HCT116 (cell line): ENCODE data around the gene DCDC2C. TPM values are rescaled to one million over a fixed set of nuclear protein-coding genes. Genes with fewer than 3 reads are reported as not detected.

ENCODE experiments used
- ATAC-seq: fragments of 200-7000 bp; cut with Tn5 transposase; 2 replicates; pipeline ENCODE4 v1.9.1; 2020; ENCODE audit warnings: mild to moderate bottlenecking, moderate library complexity
- BruUV-seq: library from RNA; stranded (reverse); fragments of 400-500 nt; replicated peaks from 2 replicates; lab custom pipeline; 2021; lab: Mats Ljungman, UMichigan
- CTCF ChIA-PET: fragments of 300-600 bp; sonication (Branson Sonifier 250); formaldehyde crosslinking; loops from one replicate; lab custom pipeline; 2021; ENCODE audit warnings: antibody characterized with exemption; lab: Charles Lee
- POLR2A ChIA-PET: fragments of 300-600, 350-600 bp; sonication (Branson Sonifier 250); formaldehyde crosslinking; loops from one replicate; lab custom pipeline; 2021; ENCODE audit warnings: antibody characterized with exemption; lab: Charles Lee
- RAD21 ChIA-PET, 2 experiments: fragments of 300-600 bp; sonication (Branson Sonifier 250); formaldehyde crosslinking; loops; one replicate each; lab custom pipeline; 2023; ENCODE audit warnings: low total read pairs in 2 of 2; ENCODE audit not compliant: uncharacterized antibody in 2 of 2, unreplicated experiment in 2 of 2, low non-redundant PET in 1 of 2; lab: Charles Lee
- DNase-seq: peaks from one replicate; pipeline ENCODE4 v3.0.0-alpha.2; 2010; ENCODE audit warnings: low read depth, low spot score
- H2AFZ ChIP-seq: fragments of 200-600 bp; shearing (Covaris generic), sonication (generic); 2 replicates; pipeline ENCODE4 v1.6.1; 2017; ENCODE audit warnings: low read depth, mixed run types, mixed read lengths, antibody characterized with exemption, low read length; ENCODE audit not compliant: poor library complexity, severe bottlenecking
- H3K27ac ChIP-seq: 2 replicates; pipeline ENCODE4 v1.5.1; 2012; ENCODE audit warnings: low read depth, low read length
- H3K27me3 ChIP-seq: fragments of 200-600 bp; sonication (generic); 2 replicates; pipeline ENCODE4 v1.6.1; 2016; ENCODE audit warnings: mixed run types, low read length, mixed read lengths; ENCODE audit not compliant: insufficient read depth
- H3K36me3 ChIP-seq, 2 experiments: fragments of 200-500 bp in 1 of 2; fragments of 200-600 bp in 1 of 2; sonication (Bioruptor generic) in 1 of 2; sonication (generic) in 1 of 2; 2 replicates each; pipeline versions ENCODE4 v1.5.1 to v1.6.1; 2014 to 2016; ENCODE audit warnings: low read length in 2 of 2, inconsistent platforms in 1 of 2, mixed read lengths in 1 of 2, mixed run types in 1 of 2; ENCODE audit not compliant: insufficient read depth in 2 of 2, control insufficient read depth in 1 of 2
- H3K4me1 ChIP-seq, 2 experiments: fragments of 200-600 bp in 1 of 2; sonication (generic) in 1 of 2; 2 replicates each; pipeline versions ENCODE4 v1.5.1 to v1.6.1; 2012 to 2017; ENCODE audit warnings: low read length in 2 of 2, inconsistent platforms in 1 of 2, mild to moderate bottlenecking in 1 of 2, mixed read lengths in 1 of 2, mixed run types in 1 of 2, moderate library complexity in 1 of 2; ENCODE audit not compliant: insufficient read depth in 2 of 2, control insufficient read depth in 1 of 2
- H3K4me2 ChIP-seq: fragments of 200-600 bp; sonication (generic); 2 replicates; pipeline ENCODE4 v1.6.1; 2017; ENCODE audit warnings: mixed run types, low read length, mixed read lengths
- H3K4me3 ChIP-seq, 2 experiments: fragments of 200-600 bp in 1 of 2; sonication (generic) in 1 of 2; replicated peaks in 1 of 2; 2 replicates each; pipeline ENCODE4 v1.5.1; 2011 to 2016; ENCODE audit warnings: low read length in 2 of 2, control low read depth in 1 of 2, low read depth in 1 of 2, mild to moderate bottlenecking in 1 of 2, mixed read lengths in 1 of 2, mixed run types in 1 of 2
- H3K79me2 ChIP-seq: fragments of 200-600 bp; sonication (generic); 2 replicates; pipeline ENCODE4 v1.6.1; 2017; ENCODE audit warnings: mild to moderate bottlenecking, mixed run types, low read length, moderate library complexity, mixed read lengths; ENCODE audit not compliant: insufficient read depth
- H3K9ac ChIP-seq: fragments of 200-600 bp; sonication (generic); 2 replicates; pipeline ENCODE4 v1.6.1; 2016; ENCODE audit warnings: low read length, mixed read lengths
- H3K9me2 ChIP-seq: fragments of 200-600 bp; sonication (generic), shearing (Covaris generic); 2 replicates; pipeline ENCODE4 v1.6.1; 2017; ENCODE audit warnings: mixed run types, mild to moderate bottlenecking, moderate library complexity; ENCODE audit not compliant: insufficient read depth
- H3K9me3 ChIP-seq, 2 experiments: fragments of 200-500 bp in 1 of 2; fragments of 200-600 bp in 1 of 2; sonication (Bioruptor generic) in 1 of 2; sonication (generic) in 1 of 2; 2 replicates each; pipeline ENCODE4 v1.6.1; 2014 to 2017; ENCODE audit warnings: low read length in 2 of 2, mixed read lengths in 2 of 2, inconsistent platforms in 1 of 2, low read depth in 1 of 2, mild to moderate bottlenecking in 1 of 2, mixed run types in 1 of 2, moderate library complexity in 1 of 2; ENCODE audit not compliant: control insufficient read depth in 1 of 2, insufficient read depth in 1 of 2
- H4K20me1 ChIP-seq: fragments of 200-600 bp; sonication (generic), shearing (Covaris generic); 2 replicates; pipeline ENCODE4 v1.6.1; 2017; ENCODE audit warnings: mixed run types, mild to moderate bottlenecking, moderate library complexity; ENCODE audit not compliant: insufficient read depth
- ATF3 ChIP-seq: IDR thresholded peaks from 2 replicates; pipeline ENCODE4 v1.6.1; 2012
- CTCF ChIP-seq, 3 experiments: fragments of 200-600 bp in 1 of 3; sonication (generic) in 1 of 3; IDR thresholded peaks in 2 of 3; conservative IDR thresholded peaks in 1 of 3; 2 replicates each; pipeline ENCODE4 v1.5.1; 2012 to 2017; ENCODE audit warnings: low read depth in 2 of 3, low read length in 2 of 3, antibody characterized with exemption in 1 of 3, borderline replicate concordance in 1 of 3, control low read depth in 1 of 3, mild to moderate bottlenecking in 1 of 3, mixed read lengths in 1 of 3, mixed run types in 1 of 3, moderate library complexity in 1 of 3; ENCODE audit not compliant: insufficient read depth in 1 of 3
- EZH2phosphoT487 ChIP-seq: fragments of 200-600 bp; IDR thresholded peaks from 2 replicates; pipeline ENCODE4 v1.6.1; 2018; ENCODE audit warnings: antibody characterized with exemption, borderline replicate concordance
- FOSL1 ChIP-seq: IDR thresholded peaks from 2 replicates; pipeline ENCODE4 v1.6.1; 2012; ENCODE audit warnings: low read depth
- JUND ChIP-seq: IDR thresholded peaks from 2 replicates; pipeline ENCODE4 v1.6.1; 2012
- MAX ChIP-seq: IDR thresholded peaks from 2 replicates; pipeline ENCODE4 v1.6.1; 2012
- RAD21 ChIP-seq: IDR thresholded peaks from 2 replicates; pipeline ENCODE4 v1.6.1; 2012; ENCODE audit warnings: low read depth, mild to moderate bottlenecking
- SIN3A ChIP-seq: IDR thresholded peaks from 2 replicates; pipeline ENCODE4 v1.6.1; 2012; ENCODE audit warnings: low read depth
- SRF ChIP-seq: IDR thresholded peaks from 2 replicates; pipeline ENCODE4 v1.6.1; 2012; ENCODE audit warnings: low read depth
- YY1 ChIP-seq: IDR thresholded peaks from 2 replicates; pipeline ENCODE4 v1.6.1; 2011; ENCODE audit warnings: low read length, low read depth, moderate library complexity, mild to moderate bottlenecking; ENCODE audit not compliant: insufficient replicate concordance; ENCODE audit errors: extremely low read depth
- intact Hi-C: fragments of 100-400 bp; cut with micrococcal nuclease; formaldehyde crosslinking; loops from 2 replicates; pipeline ENCODE4 v1.10.0; 2022
- total RNA-seq: library from RNA; stranded (reverse); gene quantifications from one replicate; pipeline ENCODE4 v1.2.1, GENCODE V29; 2021; ENCODE audit not compliant: unreplicated experiment

DCDC2C gene
- total RNA-seq, 1 experiment from 2014 or later: not detected

- intact Hi-C loops: no loop called here
- H3K9me3 ChIP-seq: no peaks in the 10 kb centered on the region
- no peak overlapping the region for H3K4me2 ChIP-seq
- no peaks in the 10 kb centered on the region for H3K36me3 ChIP-seq
- RAD21 ChIA-PET: no interaction called here
- CTCF ChIA-PET: interaction anchor here (0.5 kb wide), 1 partner anchor 13 kb away, joined by 3 read pairs; no protein-coding TSS in a partner anchor
- no peak for ATAC-seq
- no peak for TF ChIP-seq FOSL1
- no peak for TF ChIP-seq YY1
- no peak for TF ChIP-seq ATF3
- no peak for TF ChIP-seq SIN3A
- TF ChIP-seq EZH2phosphoT487: no peak
- TF ChIP-seq MAX: no peak
- TF ChIP-seq, all 23 proteins: peak for 0
- no peak for DNase-seq
- no peak overlapping the region for H3K27ac ChIP-seq
- no peak overlapping the region for H3K9ac ChIP-seq
- no peaks in the 10 kb centered on the region for H3K79me2 ChIP-seq
- no peak overlapping the region for H2AFZ ChIP-seq
- no peaks in the 10 kb centered on the region for H3K4me1 ChIP-seq
- POLR2A ChIA-PET: no interaction called here
- no peaks in the 10 kb centered on the region for H3K9me2 ChIP-seq
- BruUV-seq: no TSS peak
- peaks cover 12% of the 10 kb centered on the region for H3K27me3 ChIP-seq
- H3K4me3 ChIP-seq: no peak overlapping the region
- H4K20me1 ChIP-seq: no peaks in the 10 kb centered on the region
These were observed 38.0 kb downstream of the DCDC2C start for GRCh38 chr2:3741396-3741795.

GRCh38 chr2:3741867-3742602, 38.7 kb downstream of the DCDC2C start:
- RAD21 ChIA-PET: no interaction called here
- BruUV-seq: no TSS peak
- Histone ChIP-seq H3K27ac (no peak overlapping the region), H3K4me1 (no peaks in the 10 kb centered on the region), H3K4me2 (no peak overlapping the region), H2AFZ (no peak overlapping the region), H3K9me2 (no peaks in the 10 kb centered on the region), H4K20me1 (no peaks in the 10 kb centered on the region), H3K9me3 (no peaks in the 10 kb centered on the region), H3K4me3 (no peak overlapping the region), H3K27me3 (peaks cover 8% of the 10 kb centered on the region), H3K9ac (no peak overlapping the region), H3K36me3 (no peaks in the 10 kb centered on the region), H3K79me2 (no peaks in the 10 kb centered on the region)
- peak; percentile 47; the same call in 1 of the 2 replicates for ATAC-seq
- intact Hi-C loops: no loop called here
- POLR2A ChIA-PET: no interaction called here
- CTCF ChIA-PET: no interaction called here
- TF ChIP-seq MAX: no peak
- no peak for TF ChIP-seq SRF
- TF ChIP-seq JUND: no peak
- TF ChIP-seq RAD21: peak; percentile 24; the same call in 1 of the 2 replicates
- no peak for TF ChIP-seq FOSL1
- peak; percentile 28 to 58 (median 34); a peak in 5 of 6 replicates for TF ChIP-seq CTCF (IDR thresholded peaks at IDR 0.05 in 2 of 3, conservative IDR thresholded peaks at IDR 0.05 in 1 of 3; ENCODE audit: borderline replicate concordance in 1 of 3, insufficient read depth in 1 of 3, low read depth in 2 of 3, low read length in 2 of 3)
- DNase-seq: no peak
